ENCODE measurements around the gene DENND6B. TPM values are rescaled to one million over a fixed set of nuclear protein-coding genes. Genes with fewer than 3 reads are reported as not detected.

Gene DENND6B
- total and polyA plus RNA-seq, 2 donors (not counting 1 experiment from before 2014, with no cell fraction given): 2.8 to 10.3 TPM

DNA sequence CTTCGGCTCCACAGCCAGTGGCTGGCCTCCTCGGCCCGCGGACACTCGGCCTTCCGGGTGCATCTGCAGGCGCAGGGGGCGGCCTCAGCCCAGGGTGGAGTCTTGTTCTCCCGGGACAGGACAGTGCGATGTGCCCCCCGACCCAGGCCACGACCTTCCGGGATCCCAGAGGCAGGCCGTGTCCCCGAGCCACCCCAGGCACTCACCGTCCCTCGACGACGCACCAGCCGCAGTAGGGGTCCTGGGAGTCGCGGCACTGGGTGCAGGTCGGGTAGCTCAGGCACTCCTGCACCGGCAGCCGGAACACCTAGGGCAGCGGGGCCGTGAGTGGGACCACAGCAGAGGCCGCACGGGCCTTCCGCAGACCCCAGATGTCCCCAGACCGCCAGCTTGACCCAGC lies 39.1 kb downstream of the DENND6B start:
- no peak overlapping the region for H3K4me3 ChIP-seq (ENCODE audit: control extremely low read depth in 1 of 5, extremely low read depth in 1 of 5, insufficient read depth in 1 of 5, low read depth in 2 of 5, low read length in 4 of 5)
- ATAC-seq (ENCODE audit: low read depth): no peak
- DNase-seq: no peak
- Mint-ChIP-seq H3K4me3 (no peak overlapping the region), H3K27ac (no peak overlapping the region), H3K27me3 (peaks cover 8% of the 10 kb centered on the region), H3K4me1 (peaks cover 17% of the 10 kb centered on the region), H3K9me3 (ENCODE audit: insufficient read depth) (no peaks in the 10 kb centered on the region)
- peaks cover 12% of the 10 kb centered on the region for H4K20me1 ChIP-seq (ENCODE audit: control insufficient read depth, insufficient read depth, low read length, poor library complexity, severe bottlenecking)
- WGBS (ENCODE audit: insufficient coverage): 96% methylated on average over 31 of the region's 31 CpGs
- no peaks in the 10 kb centered on the region for H3K79me2 ChIP-seq (ENCODE audit: control insufficient read depth, insufficient read depth, low read length)
- no peak overlapping the region for H3K4me2 ChIP-seq (replicated peaks; ENCODE audit: low read depth, low read length, poor library complexity, severe bottlenecking)
- H3K4me1 ChIP-seq (ENCODE audit: control insufficient read depth in 2 of 2, insufficient read depth in 2 of 2, low read length in 2 of 2): peaks cover 19 to 25% of the 10 kb centered on the region in 2 donors
- peaks cover 0 to 20% (median 9%) of the 10 kb centered on the region in 4 experiments for H3K27me3 ChIP-seq (replicated peaks in 1 of 4; ENCODE audit: control extremely low read depth in 1 of 4, control insufficient read depth in 3 of 4, insufficient read depth in 4 of 4, low read length in 3 of 4)
- peaks cover 0 to 8% (median 0%) of the 10 kb centered on the region in 3 donors for H3K9me3 ChIP-seq (ENCODE audit: control extremely low read depth in 1 of 3, control insufficient read depth in 2 of 3, insufficient read depth in 1 of 3, low read length in 2 of 3)
- TF ChIP-seq CTCF (IDR thresholded peaks at IDR 0.05) (no peak), EZH2 (IDR thresholded peaks at IDR 0.05; ENCODE audit: borderline replicate concordance, insufficient read depth, low read depth, low read length, poor library complexity, severe bottlenecking) (no peak)
- CTCF ChIA-PET: interaction anchor here (1.0 kb wide), 2 partner anchors 38 to 40 kb away, joined by 3 to 4 read pairs; no protein-coding TSS in a partner anchor
- no peak overlapping the region for H3K9ac ChIP-seq (ENCODE audit: low read length)
- H2AFZ ChIP-seq (ENCODE audit: insufficient read depth, low read depth, low read length, poor library complexity, severe bottlenecking): no peak overlapping the region
- no peaks in the 10 kb centered on the region for H3K36me3 ChIP-seq (replicated peaks in 1 of 2; ENCODE audit: control extremely low read depth in 1 of 2, control insufficient read depth in 1 of 2, extremely low read depth in 1 of 2, insufficient read depth in 2 of 2, low read length in 1 of 2)
- intact Hi-C loops (cut with micrococcal nuclease): no loop called here
- no peak overlapping the region for H3K27ac ChIP-seq (ENCODE audit: low read length in 2 of 2)
- POLR2A ChIA-PET: no interaction called here

DNA sequence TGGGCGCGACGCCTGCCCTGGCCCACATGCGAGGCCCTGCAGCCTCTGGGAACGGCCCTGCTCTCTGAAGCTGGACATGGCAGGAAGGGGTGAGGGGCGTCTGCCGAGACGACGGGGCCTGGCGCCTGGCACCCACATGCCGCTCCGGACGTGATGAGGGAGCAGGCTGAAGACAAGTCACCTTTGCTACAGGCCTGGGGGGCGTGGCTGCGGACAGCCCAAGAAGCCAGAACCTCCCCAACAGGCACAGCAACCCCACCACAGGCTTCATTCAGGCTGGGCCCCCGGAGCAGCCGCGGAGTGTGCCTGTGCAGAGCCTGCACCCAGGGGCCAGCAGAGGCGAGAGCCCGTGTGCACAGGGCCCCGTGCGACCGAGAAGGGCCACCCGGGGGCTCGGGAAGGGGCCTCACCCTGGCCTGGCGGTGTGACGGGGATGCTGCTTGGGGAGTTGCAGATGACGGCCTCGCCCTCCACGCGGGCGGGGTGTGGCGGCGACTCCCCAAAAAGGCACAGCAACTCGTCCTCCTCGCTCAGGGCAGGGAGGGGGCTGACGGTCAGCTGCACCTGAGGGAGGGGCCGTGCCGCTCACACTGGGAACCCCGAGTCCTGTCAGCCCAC lies 40.0 kb downstream of the DENND6B start:
- ChIA-PET CTCF (interaction anchor here (1.0 kb wide), 1 partner anchor 39 kb away, joined by 3 read pairs; no protein-coding TSS in a partner anchor), POLR2A (no interaction called here)
- H3K4me1 Mint-ChIP-seq: peaks cover 7% of the 10 kb centered on the region
- H3K4me3 Mint-ChIP-seq: no peak overlapping the region
- TF ChIP-seq CTCF (IDR thresholded peaks at IDR 0.05) (no peak), EZH2 (IDR thresholded peaks at IDR 0.05; ENCODE audit: borderline replicate concordance, insufficient read depth, low read depth, low read length, poor library complexity, severe bottlenecking) (no peak)
- no peak for DNase-seq
- H3K4me2 ChIP-seq (replicated peaks; ENCODE audit: low read depth, low read length, poor library complexity, severe bottlenecking): no peak overlapping the region
- peaks cover 0 to 16% (median 7%) of the 10 kb centered on the region in 4 experiments for H3K27me3 ChIP-seq (replicated peaks in 1 of 4; ENCODE audit: control extremely low read depth in 1 of 4, control insufficient read depth in 3 of 4, insufficient read depth in 4 of 4, low read length in 3 of 4)
- H4K20me1 ChIP-seq (ENCODE audit: control insufficient read depth, insufficient read depth, low read length, poor library complexity, severe bottlenecking): peaks cover 4% of the 10 kb centered on the region
- H2AFZ ChIP-seq (ENCODE audit: insufficient read depth, low read depth, low read length, poor library complexity, severe bottlenecking): no peak overlapping the region
- no peak overlapping the region for H3K27ac Mint-ChIP-seq
- no peak overlapping the region for H3K27ac ChIP-seq (ENCODE audit: low read length in 2 of 2)
- H3K27me3 Mint-ChIP-seq: peaks cover 2% of the 10 kb centered on the region
- no peak for ATAC-seq (ENCODE audit: low read depth)
- WGBS (ENCODE audit: insufficient coverage): 97% methylated on average over 38 of the region's 40 CpGs
- H3K36me3 ChIP-seq (replicated peaks in 1 of 2; ENCODE audit: control extremely low read depth in 1 of 2, control insufficient read depth in 1 of 2, extremely low read depth in 1 of 2, insufficient read depth in 2 of 2, low read length in 1 of 2): no peaks in the 10 kb centered on the region
- H3K4me3 ChIP-seq (ENCODE audit: control extremely low read depth in 1 of 5, extremely low read depth in 1 of 5, insufficient read depth in 1 of 5, low read depth in 2 of 5, low read length in 4 of 5): no peak overlapping the region
- H3K4me1 ChIP-seq (ENCODE audit: control insufficient read depth in 2 of 2, insufficient read depth in 2 of 2, low read length in 2 of 2): peaks cover 10 to 15% of the 10 kb centered on the region in 2 donors
- no peaks in the 10 kb centered on the region for H3K79me2 ChIP-seq (ENCODE audit: control insufficient read depth, insufficient read depth, low read length)
- intact Hi-C loops (cut with micrococcal nuclease): no loop called here
- H3K9me3 ChIP-seq (ENCODE audit: control extremely low read depth in 1 of 3, control insufficient read depth in 2 of 3, insufficient read depth in 1 of 3, low read length in 2 of 3): peaks cover 0 to 7% (median 0%) of the 10 kb centered on the region in 3 donors
- no peak overlapping the region for H3K9ac ChIP-seq (ENCODE audit: low read length)
- H3K9me3 Mint-ChIP-seq (ENCODE audit: insufficient read depth): no peaks in the 10 kb centered on the region
